Lower leg skin (tissue), 3 donors: ENCODE measurements around the gene LMNTD1.
"Not testable (repeated sequence)": the region's sequence is repeated elsewhere in the genome, so short reads cannot be mapped to it uniquely, and the experiment has no call there.

Experiments used
- CTCF ChIP-seq, 3 donors: fragments of 450-650 bp; IDR thresholded peaks; one replicate each; pipeline ENCODE4 v1.5.1; 2016; ENCODE audit warnings: antibody characterized with exemption in 3 of 3, mild to moderate bottlenecking in 3 of 3, moderate library complexity in 2 of 3
- POLR2A ChIP-seq, 2 donors: fragments of 450-650 bp; IDR thresholded peaks; one replicate each; pipeline ENCODE4 v1.6.1; 2016 to 2017; ENCODE audit warnings: antibody characterized with exemption in 2 of 2, mild to moderate bottlenecking in 1 of 2, moderate library complexity in 1 of 2

- TF ChIP-seq POLR2A, CTCF (IDR thresholded peaks at IDR 0.05): not testable (repeated sequence)
Observed at GRCh38 chr12:25426821-25427220, 126.3 kb downstream of the LMNTD1 start.
